Stimulated activated CD8-positive, alpha-beta memory T cell treated with anti-CD3 and anti-CD28 coated beads, Interleukin-15, amount 100 ng/mL, for 4 hours (primary cell): ENCODE results near the gene HES1.
"Not testable (repeated sequence)": the region's sequence is repeated elsewhere in the genome, so short reads cannot be mapped to it uniquely, and the experiment has no call there.

Experiments
- DNase-seq, 2 donors: peaks; one replicate each; pipeline ENCODE4 v3.0.0-alpha.2; 2020; ENCODE audit warnings: low read depth in 2 of 2

HES1 gene, protein sequence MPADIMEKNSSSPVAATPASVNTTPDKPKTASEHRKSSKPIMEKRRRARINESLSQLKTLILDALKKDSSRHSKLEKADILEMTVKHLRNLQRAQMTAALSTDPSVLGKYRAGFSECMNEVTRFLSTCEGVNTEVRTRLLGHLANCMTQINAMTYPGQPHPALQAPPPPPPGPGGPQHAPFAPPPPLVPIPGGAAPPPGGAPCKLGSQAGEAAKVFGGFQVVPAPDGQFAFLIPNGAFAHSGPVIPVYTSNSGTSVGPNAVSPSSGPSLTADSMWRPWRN

DNA sequence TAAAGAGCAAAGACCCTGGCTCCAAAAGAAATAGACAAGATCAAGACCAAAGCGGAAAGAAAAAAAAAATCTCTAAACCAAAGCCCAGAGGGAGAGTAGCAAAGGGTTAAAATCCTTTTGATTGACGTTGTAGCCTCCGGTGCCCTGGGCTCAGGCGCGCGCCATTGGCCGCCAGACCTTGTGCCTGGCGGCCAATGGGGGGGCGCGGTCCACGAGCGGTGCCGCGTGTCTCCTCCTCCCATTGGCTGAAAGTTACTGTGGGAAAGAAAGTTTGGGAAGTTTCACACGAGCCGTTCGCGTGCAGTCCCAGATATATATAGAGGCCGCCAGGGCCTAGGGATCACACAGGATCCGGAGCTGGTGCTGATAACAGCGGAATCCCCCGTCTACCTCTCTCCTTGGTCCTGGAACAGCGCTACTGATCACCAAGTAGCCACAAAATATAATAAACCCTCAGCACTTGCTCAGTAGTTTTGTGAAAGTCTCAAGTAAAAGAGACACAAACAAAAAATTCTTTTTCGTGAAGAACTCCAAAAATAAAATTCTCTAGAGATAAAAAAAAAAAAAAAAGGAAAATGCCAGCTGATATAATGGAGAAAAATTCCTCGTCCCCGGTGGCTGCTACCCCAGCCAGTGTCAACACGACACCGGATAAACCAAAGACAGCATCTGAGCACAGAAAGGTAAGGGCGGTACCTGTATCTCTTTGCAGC is at the start of gene HES1:
Gene HES1 (plus strand): TSS at position 343 of the 713 bp plus-strand sequence. CDS start 233 bp downstream, at position 576.
- DNase-seq, result no peak

DNA sequence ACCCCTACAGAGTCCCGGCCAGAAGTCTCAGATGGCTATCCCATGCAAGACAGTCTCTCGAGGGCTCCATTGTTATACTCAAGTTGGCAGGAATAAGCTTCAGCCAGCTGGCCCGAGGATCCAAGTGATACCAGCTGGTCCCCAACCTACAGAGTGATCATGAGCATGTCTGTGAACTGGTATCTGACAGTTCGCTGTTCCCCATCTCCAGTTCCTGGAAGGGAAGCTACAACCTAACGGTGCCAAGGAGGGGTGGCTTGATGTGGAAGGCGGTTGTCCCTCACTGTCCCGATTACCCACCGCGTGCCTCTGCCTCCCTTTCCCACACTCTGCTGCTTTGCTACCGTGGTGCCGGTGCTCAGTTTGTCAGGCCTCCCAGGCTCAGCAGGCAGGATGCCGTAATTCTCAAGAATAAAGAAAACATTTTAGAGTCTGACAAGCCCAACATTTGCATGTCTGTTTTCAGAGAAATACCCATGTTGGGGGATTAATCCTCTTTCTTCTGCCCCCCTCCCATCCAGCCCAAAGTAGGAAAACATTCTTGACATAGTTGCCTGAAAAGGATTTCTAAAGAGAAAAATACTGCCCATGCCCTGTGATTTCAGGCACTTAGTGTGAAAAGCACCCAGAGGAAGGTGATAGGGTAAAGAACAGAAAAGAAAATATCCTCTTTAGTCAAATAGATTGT is 49.4 kb upstream of the HES1 start:
- no peak for DNase-seq

DNA sequence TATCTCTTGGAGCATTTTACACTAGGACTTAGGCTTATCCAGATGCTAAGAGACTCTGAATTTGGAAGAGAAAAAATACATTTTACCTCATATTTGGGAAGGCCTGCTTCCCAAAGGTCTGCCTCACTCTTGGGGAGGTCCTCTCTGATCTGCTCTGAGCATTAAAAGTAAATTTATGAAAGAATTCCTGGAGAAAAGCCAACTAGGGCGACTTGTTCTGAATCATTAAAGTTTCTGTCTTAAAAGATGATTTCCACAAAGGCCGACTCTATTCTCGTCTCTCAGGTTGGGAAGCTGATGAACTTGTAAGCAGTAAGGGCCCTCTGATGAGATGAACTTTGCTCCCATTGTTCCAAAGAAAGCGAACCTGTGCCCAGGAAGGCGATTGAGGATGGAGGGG is 48.7 kb upstream of the HES1 start:
- DNase-seq, result no peak

DNA sequence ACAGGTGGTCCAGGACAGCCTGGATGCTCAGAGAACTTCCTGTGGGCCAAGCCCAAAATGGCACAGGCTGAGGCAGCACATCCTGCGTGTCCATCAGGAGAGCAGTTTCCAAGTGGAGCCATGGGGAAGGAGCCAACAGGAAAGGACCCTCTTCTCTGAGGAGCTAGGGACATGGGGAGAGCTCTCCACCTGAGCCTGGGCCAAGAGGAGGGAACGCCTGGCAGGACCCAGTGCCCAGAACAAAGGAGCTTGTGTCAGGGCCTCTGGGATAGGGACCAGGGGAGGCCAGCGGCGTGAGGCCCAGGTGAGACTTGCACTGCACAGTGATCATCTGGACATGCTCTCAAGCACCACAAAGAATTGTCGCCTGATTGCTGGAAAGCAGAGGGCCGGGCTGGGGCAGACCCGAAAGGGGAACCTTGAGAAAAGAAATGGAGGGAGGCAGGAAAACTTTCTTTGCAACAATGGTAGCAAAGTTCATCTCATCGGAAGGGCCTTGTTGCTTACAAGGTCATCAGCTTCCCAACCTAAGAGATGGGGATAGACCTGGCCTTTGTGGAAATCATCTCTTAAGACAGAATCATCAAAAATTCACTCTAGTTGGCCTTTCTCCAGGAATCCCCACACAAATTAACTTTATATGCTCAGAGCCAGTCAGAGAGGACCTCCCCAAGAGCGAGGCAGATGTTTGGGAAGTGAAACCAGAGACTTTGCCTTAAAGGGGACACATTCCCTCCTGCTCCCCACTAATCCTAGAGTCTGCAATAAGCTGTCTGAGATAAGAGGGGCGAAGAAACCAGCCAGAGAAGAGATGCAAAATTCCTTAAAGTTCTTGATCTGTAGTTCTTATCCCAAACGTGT is 47.7 kb upstream of the HES1 start:
- no peak for DNase-seq

DNA sequence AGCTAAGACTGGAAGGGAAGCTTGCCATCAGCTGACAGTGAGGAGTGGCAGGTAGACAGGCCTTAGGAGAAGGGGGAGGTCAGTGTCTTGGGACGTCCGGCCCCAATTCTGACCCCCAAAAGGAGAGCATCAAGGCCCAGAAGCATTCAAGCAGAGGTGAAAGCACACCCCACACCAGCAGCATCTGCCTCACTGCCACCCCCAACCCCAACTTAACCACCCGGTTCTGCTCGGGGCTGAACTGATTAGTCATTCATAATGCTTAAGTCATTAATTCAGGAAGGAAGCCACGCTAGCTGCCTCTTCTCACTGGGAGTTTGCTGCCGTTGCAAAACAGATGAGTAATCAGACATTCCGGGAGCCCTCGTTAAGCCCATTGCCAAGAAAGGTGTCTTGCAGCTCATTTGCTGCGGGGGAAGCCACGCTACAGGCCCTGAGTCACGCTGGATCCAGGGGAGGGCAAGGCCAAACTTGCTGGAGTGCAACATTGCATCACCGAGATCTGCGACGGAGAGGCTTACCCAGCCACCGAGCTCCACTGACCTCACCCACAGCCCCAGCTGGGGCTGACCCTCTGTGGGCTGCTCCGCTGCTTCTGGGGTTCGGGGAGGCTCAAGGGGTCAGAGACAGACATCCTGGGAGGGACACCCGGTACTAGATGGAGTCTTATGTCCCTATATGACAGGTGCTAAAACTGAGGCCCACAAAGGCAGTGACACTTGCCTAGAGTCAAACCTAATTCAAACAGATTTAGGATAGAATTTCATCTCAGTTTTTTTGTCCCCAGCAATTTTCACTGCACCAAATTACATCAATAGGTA is 46.4 kb upstream of the HES1 start:
- peak in 1 of 2 donors; percentile 13 for DNase-seq

DNA sequence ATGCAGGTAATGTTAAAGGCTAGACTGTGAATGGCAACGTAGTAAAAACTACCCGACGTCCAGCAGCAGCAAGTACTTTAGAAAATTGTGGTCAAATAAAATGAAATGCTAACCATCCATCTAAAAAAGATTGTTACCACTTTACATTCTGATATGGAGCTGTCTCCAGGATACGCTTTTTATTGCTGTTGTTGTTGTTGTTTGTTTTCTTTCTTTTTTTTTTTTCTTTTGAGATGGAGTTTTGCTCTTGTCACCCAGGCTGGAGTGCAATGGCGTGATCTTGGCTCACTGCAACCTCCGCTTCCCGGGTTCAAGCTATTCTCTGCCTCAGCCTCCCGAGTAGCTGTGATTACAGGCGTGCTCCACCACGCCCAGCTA is 45.8 kb upstream of the HES1 start:
- DNase-seq, result not testable (repeated sequence)

DNA sequence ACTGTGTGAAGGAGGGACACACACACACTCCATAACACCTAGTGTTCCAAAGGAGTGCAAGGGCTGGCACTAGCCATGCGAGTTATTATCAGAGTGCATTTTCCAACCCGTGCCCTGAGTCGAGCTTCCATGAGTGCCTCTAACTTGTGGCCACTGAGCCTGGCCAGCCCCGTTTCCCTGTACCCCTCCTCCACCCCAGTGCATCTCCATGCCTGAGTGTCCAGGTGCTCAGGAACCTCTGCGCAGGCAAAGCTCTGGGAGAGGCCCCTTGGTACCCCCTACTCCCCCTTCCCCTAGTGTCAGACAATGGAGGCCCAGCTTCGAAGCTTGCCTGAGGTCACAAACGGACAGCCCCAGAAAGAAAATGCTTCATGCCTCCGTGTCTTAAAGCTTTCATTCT is 45.2 kb upstream of the HES1 start:
- DNase-seq, result no peak

DNA sequence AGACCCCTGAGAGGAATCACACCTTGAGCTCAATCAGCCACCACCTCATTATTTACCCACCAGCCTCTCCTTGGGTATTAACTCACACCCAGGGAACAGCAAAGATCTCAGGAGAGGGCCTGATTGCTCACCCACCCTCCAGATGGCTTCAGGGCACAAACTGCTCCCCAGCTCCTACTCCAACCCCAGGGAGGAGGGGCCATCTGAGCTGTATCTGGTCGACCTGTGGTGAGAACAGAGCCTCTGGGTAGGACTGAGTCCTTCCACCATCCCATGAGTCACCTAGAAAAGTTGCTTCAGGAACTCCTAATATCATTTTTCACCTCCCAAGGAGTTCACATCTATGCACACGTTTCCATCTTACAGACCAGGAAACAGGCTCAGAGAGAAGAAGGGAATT is 44.8 kb upstream of the HES1 start:
- DNase-seq, result no peak

DNA sequence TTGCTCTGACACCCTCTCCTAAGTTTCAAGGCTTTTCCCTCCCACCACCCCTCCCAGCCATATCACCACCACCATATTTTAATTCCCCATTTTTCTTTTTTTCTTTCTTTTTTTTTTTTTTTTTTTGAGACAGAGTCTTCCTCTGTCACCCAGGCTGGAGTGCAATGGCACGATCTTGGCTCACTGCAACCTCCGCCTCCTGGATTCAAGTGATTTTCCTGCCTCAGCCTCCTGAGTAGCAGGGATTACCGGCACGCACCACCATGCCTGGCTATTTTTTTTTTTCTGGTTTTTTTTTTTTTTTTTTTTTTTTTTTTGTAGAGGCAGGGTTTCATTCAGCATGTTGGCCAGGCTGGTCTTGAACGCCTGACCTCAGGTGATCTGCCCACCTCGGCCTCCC is 44.1 kb upstream of the HES1 start:
- not testable (repeated sequence) for DNase-seq

DNA sequence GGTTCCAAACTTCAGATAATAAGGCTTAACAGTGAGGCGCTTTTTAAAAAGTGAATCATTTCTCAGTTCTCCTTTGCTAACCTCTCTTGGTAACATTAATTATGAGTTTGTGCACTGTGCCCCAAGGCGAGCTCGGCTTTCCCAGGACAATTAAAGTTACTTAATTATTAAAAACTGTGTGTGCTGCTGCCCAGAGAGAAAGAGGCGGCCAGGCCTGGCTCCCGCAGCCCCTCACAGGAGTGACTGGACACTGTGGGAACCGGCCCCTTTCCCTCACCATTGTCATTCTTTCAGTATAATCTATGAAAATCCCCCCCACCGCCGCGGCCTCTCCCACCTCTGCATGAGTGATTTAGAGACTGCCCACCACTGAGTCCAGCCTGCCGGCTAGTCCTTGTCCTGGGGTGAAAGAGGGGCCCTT is 43.1 kb upstream of the HES1 start:
- DNase-seq, result no peak

DNA sequence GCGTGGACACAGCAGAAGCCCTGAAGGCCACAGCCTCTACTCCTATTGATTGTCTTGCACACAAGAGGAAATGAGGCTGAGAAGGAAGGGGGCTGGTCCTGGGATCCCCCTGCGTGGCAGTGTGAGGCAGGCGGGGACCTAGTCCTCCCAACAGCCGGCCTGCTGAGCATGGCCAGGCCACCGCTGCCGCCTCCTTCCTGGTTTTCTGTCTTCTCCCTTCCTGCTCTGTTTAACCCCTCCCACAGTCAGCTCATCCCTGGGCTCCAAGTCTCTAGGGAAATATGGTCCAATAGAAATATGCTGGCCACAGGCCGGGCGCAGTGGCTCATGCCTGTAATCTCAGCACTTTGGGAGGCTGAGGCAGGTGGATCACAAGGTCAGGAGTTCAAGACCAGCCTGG is 42.1 kb upstream of the HES1 start:
- no peak for DNase-seq

DNA sequence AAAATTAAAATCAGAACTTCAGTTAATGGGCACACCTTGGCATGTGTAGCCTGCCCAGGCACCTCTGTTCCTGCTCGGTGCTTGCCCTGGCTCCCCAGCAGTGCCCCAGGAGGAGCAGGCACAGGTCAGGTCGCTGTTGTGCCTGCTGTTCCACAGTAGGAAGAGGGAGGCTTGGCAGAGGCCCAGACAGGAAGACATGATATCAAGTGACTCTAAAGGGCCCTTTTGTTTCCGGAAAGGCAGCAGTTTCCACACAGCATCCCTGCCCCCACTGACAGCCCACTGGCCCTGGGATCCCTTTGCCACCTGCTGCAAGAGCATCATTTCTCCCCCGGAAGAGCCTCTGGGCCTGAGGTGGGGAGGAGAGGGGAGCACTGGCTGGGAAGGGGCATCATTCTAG is 40.5 kb upstream of the HES1 start:
- DNase-seq, result no peak

DNA sequence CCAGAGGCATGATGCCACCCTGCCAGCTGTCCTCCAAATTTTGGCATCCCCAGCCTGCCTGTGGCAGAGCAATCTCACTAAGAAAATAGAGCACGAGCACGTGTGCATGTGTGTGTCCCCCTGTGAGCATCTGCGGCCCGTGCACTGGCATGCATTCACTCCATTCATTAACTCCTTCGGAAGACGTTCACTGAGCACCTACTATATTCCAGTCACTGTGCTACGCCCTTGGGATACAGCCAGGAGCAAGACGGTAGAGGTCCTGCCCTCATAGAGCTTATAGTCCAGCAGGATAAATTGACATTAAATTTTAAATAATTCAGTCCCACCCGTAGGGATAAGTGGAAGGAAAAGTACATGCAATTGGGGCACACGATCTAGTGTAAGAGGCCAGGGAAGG is 40.0 kb upstream of the HES1 start:
- DNase-seq, result no peak

DNA sequence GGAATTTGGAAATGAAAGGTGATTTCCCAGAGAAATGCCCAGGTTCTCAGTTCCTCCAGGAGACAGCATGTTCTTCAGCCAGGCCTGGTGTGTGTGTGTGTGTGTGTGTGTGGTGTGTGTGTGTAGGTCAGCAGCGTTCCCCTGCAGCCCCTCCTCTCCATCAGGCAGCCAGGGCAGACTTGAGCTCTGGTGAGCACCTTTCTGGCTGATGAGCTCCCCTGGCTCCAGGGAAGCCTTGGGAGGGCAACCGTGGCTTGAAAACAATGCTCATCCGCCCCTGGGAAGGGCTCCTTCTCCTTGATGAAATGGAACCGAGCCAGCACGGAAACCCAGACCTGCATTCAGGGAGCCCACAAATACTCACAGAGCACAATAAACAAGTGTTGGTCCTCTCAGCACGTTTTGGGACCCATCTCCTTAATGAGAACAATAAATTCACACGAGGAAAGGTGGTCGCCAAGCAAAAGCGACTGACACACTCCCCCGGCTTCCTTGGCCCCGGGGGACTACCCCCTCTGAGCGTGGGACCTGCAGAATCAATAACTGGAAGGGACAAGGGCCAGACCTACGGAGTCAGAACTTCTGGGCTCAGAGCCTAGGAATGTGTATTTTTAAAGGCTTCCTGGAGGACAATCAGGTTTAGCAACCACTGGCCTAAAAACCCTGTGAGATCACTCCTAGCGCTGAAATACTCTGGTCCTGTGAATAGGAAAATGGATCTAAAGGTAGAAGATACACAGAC is 38.6 kb upstream of the HES1 start:
- DNase-seq, result no peak

DNA sequence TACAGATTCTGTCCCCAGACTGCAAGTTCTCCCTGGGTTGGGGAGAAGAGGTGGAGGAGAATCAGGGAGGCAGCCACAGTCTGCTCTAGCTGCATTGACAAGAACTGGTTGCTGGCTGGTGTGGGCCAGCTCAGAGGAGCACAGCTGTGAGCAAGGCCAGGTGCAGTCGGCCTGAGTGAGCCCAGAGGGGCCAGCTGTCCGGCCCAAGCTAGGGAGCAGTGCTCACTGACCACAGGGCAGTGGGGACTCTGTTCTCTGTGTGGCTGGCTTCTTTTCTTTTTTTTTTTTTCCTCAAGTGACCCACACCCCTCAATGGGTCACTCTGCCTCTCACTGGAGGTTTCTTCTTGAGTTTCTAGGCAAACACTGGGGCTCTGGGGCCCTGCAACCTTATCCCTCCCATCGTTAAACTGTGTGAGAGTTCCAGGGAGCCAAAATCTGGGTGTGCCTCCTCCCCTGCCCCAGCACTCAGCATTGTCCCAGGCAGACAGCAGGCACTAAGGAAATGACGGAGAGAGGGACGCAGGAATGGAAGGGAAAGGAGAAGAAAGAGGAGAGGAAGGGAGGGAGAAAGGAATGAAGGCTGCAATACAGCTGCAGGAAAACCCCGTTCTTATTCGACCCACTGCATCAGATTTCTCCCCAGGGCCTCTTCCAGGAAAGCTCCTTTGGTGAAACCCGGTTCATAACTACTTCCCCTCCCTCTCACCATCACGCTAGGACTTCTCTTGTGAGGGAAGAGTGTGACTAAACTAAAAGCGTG is 37.7 kb upstream of the HES1 start:
- no peak for DNase-seq

DNA sequence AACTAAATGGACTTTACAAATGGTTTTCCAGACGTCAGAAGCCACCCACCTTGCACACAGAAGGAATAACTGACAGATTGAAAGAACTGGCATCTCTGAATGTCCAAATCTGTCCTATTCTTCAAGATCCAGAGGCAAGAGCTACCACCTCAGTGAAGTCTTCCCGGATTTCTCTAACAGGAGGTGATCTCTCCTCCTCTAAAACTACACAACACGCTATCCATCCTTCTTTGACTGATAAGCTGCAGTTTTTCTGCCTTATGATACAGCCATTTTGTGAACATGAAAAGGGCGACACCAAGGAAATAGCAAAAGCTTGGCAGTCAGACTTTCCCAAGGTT is 37.1 kb upstream of the HES1 start:
- no peak for DNase-seq

DNA sequence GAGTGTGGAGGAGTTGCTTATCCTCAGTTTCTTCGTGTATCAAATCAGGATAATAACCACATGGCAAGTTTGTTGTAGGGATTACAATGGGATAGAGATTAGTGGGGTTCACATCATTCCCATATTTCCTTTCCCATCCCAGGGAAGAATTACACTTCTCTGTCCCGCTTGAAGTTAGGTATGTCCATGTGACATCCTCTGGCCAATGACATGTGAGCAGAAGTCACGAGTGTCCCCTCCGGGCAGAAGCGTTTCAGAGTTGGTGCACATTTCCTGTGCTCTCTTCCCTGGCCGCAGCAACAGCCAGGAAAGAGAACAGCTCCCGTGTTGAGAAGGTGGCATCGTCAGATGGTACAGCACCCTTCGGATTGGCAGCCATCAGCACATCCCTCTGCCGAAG is 36.7 kb upstream of the HES1 start:
- DNase-seq, result no peak

DNA sequence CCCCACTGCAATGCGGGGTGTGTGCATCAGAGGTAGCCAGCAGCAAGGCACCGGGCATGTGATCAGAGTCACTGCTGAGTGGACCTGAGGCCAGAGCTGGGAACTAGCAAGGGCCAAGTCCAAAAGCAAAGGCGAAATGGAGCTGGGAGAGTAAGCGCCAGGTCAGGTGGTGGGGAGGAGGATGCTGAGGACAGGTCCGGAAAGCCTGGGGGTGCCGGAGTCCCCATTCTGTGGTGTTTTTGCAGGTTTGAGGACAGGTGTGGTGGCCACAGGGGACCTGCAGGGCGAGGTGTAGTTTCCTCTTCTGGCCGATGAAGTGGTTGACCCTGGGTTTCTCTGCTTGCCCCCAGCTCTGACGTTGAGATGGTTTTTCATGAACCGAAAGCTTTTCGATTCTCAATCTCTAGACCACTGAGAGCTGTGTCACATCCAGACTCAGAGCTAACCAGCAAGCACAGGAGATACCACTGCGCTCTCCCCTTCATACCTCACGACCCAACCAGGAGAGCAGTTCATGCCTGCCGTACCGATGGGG is 35.0 kb upstream of the HES1 start:
- DNase-seq, result no peak

DNA sequence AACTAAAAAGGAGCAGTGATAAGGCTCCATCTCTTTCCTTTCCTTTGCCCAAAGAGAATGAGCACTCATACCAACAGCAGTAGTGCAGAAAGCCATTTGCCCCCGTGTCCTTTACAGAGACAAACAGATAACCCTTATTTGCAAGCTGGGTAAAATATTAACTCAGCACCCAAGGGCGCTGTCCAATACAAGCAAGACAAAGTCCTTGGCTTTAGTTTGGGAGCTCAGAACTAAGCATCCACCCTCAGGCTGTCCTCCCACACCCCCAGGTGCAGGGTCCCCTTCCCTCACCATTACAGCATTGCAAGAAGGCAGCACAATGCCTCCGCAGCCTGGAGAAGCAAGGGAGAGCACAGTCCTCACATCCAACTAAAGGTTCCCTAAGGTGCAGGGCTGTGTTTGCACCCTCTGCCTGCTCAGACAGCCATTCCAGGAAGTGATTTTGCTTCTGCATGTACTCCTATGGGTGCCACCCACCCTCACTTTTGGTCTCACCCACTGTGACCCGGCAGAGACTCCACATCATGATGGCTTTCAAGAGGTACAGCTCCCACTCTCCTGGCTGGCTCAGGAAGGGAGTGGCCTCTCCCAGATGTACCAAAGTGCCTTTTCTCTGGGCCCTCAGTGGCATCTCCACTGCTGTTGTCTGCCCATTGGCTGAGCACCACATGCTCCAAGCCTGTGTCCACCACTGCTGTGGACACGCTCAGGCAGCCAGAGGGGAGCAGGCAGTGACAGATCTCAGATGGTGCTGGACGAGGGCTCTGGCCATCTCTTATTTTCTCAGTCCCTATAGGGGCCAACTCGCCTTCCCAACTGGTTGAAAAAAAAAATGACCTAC is 34.1 kb upstream of the HES1 start:
- no peak for DNase-seq
